HG03064 (cell line): ENCODE results near the gene KCTD1.

ENCODE experiments used
- ATAC-seq: cut with Tn5 transposase; IDR thresholded peaks from one replicate; pipeline ENCODE4 v1.9.1; 2021; ENCODE audit warnings: low read depth; ENCODE audit not compliant: unreplicated experiment

KCTD1 gene

DNA sequence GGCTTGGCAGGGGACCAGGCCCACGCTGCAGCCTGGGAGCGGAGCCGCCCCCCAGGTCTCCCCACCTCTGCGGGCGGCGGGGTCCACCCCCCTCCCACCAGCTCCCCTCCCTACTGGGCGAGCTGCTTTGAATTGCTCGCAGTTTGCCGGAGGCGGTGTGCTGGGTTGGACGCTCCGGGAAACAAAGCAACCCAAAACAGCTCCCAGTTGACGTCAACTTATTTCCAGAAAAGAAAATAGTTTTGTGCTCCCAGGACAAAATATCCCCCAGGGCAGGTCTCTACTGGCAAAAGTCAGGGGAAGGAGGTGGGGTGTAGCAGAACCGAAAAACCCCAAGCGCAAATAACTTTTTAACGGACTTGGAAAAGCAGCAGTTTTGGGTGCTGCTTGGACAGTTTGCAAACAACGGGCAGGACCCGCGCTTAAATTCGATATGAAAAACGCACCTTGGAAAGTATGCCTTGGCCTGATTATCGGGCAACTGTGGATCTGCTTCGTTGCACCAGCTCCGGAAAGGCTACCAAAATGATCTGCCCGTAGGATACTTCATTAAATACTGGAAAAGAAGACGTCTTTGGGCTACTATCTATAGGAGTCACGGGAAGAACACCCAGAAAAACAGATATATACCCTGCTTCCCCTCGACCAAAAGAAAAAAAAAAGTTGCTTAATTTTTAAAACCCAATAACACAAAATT, 2.8 kb upstream of the KCTD1 start:
- ATAC-seq, result no peak

DNA sequence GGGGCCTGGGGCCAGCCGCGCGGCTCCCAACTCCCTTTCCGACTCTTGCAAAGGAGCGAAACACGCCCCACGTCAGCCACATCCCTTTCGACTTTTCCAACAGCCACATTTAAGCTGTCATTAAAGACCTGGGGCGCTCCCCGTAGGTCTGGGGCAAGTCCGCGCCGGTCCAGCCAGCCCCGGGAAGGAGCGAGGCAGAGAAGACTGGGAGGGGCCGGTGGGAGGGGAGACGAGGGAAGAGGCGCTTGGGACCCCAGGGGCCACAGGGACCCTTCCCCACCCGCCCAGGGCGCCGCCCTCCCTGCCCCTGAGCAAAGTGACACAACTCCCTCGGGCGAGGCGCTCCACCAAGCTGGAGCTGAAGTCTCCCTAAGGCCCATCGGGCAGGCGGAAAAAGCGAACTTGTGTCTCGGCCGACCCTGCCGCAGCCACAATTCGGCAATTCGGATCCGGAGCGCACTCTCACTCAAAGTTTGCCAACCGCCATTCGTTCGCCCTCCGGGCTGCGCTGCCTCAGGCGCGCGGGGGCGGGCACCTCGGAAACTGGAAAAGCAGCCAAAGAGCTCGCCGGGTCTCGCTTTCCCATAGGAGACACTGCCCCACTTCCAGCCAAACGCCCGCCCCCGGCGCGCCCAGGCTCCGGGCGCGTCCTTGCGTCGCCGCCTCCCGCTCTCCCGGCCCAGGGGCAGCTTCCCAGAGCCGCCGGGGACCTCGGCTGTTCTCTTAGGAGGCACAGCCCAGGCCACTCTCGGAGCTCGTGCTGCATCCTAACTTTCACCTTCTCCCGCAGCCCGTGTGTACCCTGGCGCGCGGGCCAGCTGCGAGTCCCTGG, 1.1 kb upstream of the KCTD1 start:
- ATAC-seq, result no peak

DNA sequence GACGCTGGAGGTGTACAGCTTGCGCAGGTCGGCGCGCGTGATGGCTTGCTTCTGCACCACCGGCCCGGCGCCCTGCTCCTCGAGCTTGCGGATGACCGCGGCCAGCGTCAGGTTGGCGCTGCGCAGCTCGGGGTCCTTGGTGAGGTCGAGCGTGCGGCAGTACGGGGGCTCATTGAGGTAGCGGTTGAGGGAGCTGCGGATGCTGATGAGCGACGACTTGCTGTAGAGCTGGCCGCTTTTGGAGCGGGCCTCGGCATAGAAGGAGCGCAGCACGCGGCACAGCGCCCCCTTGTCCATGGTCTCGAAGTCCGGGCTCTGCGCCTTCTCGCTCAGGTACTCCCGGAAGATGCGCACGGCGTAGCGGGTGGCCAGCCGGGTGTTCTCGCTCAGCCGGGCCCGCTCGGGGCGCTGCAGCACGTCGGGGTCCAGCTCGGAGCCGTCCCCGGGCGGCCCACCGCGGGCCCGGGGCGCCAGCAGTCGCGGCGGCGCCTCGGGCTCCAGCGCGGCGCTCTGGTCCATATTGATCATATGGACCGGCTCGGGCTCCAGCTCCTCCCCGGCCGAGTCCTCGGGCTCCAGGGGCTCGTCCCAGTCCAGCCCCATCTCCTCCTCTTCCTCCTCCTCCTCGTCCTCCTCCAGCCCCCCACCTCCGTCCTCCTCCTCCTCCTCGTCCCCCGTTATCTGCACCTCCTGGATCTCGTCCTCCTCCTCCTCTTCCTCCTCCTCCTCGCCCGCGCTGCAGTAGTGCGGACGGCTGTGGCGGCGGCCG, 523 bp downstream of the KCTD1 start:
- ATAC-seq, result peak; percentile 55

DNA sequence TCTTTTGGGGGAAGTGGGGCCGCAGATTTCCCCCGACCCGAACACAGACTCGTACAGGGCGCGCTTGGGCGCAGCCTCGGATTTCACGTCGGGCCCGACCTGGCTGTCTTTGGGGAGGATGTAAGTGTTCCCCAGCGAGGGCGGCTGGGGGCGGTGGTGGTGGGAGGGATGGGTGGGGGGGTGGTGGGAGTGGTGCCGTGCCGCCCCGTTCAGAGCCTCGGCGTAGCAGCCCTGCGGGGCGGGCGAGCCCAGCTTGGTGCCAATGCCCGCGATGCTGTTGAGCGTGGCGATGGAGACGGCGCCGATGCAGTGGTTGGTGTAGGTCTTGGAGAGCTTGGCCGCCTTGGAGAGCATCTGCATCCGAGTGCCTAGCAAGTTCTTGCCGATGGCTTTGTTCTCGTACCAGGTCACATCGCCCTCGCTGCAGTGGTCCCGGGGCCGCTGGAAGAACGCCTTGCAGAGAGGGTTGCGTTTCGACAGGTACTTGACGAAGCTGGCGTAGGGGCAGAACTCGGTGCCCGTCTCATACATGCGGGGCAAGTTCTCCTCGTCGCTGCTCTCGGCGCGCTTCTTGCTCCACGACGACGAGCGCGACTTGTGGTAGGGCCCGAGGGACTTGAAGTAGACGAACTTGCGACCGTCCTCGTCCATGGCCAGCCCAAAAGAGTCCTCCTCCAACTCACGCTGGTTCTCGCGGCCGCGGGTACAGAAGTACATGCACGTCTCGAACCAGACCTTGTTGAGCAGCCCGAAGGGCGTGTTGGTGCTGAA, 1.3 kb downstream of the KCTD1 start:
- ATAC-seq, result no peak

DNA sequence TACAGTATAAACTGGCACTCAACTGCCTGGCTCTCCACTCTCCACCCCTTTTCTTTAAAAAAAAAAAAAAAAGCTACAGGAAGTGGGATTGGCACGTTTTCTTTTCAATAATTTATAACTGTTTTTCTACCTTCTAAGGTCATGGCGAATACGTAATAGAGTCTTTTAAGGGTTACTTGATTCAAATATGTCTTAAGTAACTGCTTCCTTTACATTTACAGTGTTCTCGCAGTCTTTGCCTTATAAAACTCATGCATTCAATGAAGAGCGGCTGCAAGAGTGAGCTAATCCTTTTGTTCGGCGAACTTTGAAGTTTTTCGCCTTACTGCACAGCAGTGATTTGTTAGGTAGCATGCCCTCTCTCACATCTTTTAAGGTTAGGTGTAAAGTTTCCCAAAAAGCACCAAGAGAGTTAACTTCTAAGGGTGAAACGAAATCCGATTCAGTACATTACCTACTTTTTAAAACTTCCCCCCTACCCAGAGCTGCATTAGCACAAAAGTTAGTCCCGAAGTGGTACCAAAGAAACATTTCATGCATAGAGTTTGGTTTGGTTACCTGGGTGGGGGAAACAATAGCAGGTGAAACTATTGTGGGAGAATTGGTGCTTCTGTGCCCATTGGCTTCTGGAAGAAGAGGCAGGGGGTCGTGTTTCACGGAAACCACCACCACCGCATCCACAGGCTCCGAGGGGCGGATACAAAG, 2.0 kb downstream of the KCTD1 start:
- no peak for ATAC-seq

DNA sequence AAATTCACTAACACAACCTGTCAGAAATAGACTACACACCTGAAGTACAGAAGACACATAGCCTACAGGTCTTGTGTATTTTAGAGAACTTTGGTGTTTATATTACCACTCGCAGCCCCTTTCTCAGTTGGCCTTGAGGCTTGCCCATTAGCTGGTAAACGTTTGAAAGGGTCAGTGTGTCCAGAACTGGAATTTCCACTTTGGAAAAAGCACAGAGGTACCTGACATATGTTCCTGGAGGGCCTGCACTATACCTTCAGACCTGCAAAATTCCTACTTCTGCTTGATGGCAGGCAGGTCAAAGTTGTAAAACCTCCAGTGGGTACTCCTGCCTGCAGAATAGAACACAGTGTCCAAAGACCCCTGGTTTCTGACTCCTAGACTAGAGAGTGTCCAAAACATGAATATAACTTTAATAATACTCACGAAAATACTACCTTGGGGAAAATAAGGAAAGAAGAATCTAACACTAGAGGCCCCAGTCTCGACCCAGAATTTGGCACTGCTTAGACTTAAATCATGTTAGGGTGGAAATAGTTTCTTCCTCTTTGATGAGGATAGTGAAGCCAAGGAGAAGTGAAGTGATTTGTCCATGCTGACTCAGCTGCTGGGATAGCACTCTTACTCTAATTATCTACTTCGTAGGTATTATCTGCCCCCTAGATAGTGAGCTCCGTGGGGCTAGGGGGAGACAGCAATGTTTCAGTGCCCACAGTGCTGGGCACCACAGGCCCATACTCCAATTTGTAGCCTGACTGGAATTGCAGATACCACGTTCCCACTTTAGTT, 2.8 kb downstream of the KCTD1 start:
- ATAC-seq, result no peak

DNA sequence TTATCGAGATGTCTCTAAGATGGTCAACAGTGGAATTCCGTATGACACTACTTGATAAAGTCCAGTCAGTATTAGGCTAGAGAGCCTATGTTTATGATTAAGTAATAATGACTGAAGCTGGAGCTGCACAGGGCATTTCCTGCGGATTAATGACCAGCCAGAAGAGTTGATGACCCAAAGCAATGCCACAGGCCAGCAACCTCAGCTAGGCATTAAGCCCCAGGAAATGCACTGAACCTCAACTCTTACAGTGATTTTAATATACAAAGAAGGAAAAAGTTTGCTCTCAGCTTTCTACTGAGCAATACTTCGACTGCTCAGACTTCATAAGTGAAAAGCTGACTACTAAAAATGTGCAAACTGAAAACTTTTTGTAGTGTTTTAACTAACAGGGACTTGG, 3.9 kb downstream of the KCTD1 start:
- no peak for ATAC-seq

DNA sequence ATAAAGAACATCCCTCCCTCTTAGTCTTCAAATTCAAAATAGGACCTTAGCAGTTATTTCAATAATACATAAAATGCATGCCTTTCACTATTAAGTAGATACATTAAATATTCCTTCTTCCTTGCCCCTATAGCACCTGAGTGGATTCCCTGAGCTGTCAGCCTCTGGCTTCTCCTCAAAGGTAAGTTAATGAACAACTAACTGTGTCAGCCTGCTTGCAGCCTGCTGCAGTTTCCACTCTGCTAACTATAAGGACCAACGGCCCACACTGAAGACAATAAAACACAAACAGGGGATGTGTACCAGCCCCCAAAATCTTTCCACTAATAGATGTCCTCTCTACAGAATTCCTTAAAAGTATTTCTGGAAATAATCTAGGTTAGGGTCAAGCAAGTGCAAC, 5.0 kb downstream of the KCTD1 start:
- ATAC-seq, result no peak

DNA sequence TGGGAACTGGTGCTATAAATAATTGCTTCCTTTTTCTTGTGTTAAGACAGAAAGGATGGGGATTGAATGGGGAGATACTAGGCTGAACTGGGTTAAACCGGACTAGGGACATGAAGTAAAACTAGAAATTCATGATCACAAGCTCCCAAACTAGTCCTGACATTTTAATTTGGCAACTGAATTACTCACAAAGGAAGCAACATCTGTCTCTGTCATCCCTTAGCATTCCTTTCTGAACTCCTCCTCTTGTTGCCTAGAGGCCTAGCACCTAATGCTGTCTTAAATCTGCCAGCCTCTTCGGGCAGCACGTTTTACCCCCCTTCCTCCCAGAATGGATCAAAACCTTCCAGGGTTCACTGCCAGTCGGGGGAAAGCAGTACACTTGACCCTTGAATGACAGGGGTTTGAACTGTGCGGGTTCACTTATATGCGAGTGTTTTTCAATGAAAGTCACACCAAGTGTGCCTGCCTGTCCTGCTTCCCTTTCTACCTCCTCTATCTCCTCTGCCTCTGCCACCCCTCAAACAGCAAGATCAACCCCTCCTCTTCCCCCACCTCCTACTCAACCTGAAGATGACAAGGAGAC, 8.2 kb downstream of the KCTD1 start:
- no peak for ATAC-seq

DNA sequence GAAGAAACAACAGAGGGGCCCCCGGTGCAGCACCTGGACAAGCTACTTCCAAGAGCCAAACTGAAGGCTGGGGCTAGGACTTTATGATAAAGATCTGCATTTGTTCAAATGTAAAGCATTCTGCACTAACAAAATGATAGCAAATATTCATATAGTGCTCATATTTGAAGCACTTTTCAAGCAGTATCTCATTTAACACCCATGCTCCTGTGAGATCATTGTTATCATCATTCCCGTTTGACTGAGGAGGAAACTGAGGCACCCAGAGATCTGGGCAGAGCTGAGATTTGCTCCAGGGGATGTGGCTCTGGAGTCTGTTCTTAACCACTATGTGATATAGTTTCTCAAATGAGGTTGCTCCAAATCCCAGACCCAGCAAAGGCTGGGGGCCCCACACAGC, 9.8 kb downstream of the KCTD1 start:
- no peak for ATAC-seq

DNA sequence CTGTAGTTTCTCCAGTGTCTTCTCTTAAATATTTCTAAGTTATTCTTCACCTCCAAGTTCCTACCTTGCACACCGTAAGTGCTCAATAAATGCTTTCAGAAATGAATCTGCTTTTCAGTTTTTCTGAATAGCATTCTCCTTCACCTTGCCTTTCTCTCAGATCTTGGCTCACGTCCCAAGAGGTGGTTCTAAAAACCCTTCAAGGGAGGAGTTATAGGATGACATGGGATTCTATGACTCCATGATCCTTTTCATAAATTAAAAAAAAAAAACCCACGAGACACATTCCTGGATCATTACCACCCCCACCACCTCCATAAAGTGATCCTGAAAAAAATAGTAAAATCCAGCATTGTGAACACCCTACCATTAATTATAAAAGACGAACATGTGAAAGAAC, 11.7 kb downstream of the KCTD1 start:
- ATAC-seq, result no peak

DNA sequence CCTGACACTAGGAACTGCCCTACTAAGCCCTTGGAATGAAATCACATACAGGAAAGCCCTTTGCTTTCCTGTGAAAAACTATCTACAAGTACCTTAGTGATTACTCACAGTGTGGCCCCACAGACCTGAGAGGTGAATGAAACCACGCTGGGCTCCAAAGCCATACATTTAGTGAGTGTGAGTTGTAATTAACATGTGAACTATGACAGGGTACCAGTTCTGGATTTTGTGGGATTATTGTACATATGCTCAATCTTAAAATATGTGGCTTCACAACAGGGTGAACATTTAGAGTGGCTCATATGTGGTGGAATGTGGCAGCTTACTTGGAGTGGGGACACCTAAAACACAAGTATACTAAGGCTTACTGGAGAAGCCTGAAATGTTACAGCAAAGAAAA, 12.3 kb downstream of the KCTD1 start:
- ATAC-seq, result no peak

DNA sequence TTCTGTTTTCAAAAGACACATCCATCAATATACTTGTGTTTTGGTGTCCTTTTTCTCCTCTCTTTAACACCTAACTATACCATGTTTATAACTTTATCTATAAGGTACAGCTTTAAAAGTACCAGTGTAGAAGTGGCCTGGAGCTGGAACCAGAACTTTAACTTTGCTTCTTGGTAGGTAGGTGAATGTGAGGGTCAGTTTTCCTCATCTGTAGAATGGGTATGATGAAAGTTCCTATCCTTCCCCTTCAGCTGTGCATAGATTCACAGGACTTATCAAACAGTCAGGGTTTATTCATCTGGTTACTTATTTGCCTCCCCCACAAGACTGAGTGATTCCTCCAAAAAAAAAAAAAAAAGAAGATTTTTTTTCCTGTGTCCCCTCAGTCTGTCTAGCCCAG, 12.7 kb downstream of the KCTD1 start:
- ATAC-seq, result no peak

DNA sequence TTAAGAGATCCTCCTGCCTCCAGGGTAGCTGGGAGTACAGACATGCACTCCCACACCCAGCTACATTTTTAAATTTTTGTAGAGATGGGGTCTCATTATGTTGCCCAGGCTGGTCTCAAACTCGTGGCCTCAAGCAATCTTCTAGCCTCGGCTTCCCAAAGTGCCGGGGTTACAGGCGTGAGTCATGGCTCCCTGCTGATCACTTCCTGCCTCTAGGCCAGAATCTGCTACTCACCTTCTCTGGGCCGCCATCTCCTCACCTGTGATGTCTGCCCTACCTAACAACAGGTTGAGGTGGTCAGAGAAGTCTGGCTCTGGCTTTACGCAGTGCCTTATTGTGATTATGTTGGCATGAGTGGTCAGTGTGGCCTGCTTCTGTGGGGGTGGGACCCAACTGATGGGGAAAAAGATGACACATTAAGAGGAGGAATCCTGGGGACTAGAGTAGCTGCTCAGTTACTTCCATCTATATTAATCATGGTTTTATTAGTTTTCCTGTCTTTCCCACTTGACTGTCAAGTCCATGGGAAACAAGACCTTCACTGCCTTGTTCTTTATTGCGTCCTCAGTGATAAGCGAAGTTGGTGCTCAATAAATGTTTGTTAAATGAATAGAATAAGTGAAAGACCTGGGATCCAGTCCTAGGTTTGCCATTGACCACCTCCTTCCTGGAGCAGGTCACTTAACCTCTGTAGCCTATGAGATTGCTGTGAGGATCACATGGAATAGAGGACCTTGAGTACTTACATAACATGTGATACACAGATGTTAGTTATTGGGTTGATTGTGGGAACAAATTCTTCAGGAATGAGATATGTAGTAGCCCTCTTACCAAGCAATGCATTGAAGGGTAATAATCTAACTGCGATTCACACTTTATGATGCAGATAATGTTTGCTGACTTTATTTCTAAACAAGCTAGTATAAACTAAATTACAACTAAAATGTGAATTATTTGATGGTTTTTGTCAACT, 15.7 kb downstream of the KCTD1 start:
- no peak for ATAC-seq

DNA sequence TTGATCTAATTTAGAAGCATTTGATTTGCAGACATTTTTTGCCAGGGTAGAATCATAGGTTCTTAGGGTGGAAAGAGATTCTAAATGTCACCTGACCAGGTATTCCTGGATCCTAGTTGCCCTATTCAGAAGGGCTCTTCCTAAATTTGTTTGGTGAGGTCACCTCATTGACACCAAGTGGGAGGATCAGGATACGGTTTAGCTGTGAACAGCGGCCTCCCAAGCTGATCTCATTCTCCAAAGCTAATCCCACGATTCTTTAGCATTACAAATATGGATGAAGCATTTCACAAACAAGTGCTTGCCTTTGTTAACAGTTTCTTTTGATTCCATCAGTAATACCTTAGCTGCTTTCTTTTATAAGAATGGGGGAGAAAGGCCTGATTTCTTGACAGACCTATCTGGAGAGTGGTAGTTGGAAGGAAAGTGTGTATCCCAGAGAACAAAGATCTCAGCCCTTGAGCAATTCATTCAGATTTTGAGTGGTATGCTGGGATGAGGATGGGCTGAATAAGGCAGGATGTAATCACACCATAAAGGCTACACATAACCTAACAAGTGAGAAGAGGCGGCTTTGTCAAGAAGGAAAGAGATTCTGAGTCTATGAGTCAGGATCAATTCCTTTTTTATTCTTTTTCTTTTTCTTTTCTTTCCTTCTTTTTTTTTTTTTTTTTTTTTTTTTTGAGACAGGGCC, 16.6 kb downstream of the KCTD1 start:
- ATAC-seq, result no peak

DNA sequence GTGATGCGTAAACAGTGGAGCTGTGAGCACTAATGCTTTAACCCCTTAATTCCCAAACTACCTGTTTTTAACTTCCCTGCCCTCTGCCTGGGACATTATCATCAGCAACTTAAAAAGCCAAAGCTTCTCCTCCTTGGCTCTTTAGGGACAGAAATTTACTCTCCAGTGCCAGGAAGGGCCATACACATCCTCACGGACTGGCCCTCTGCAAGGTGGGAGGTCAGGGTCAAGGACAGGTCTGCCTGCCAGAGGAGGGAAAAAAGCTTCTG, 21.5 kb downstream of the KCTD1 start:
- ATAC-seq, result no peak

DNA sequence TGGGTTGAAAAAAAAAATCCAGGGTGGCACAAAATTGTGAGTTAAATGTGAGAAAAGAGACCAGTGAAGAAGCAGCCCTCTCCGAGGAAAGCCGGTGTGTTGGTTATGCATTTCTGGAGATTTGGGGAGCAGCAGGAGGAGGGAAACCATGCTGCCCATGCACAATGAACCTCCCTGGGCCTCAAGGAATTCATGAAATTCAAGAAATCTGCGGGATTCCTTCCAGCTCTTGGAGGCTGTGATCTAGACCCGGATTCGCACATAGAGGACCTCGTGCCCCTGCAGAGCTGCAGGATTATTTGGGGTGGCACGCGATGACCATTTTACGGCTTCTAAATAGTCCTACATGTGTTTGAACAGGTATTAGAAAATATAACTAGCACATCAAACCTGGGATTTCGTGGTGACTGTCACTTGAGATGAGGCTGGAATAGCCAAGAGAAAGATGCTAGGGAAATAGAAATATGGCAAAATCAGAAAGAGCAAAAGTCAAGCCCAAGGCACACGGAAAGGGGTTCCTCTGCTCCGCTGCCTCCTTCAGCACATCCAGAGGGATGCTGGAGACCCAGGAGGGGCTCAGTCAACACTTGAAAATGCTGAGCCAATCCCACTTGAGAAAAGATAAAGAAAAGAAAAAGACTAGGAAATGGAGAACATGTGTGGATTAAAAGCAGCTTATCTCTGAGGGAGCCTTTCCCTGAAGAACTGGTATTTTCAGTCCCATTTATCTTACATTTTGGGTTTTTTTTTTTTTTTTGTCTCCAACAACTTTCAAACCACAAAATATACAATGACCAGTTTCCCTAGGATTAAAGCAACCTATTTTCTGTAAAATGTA, 22.0 kb downstream of the KCTD1 start:
- no peak for ATAC-seq
